ENCODE data around the gene LIPC. TPM values are rescaled to one million over a fixed set of nuclear protein-coding genes. Genes with fewer than 3 reads are reported as not detected.

The LIPC gene
- total RNA-seq, 1 donor from 2014 or later = 0.65 TPM

DNA sequence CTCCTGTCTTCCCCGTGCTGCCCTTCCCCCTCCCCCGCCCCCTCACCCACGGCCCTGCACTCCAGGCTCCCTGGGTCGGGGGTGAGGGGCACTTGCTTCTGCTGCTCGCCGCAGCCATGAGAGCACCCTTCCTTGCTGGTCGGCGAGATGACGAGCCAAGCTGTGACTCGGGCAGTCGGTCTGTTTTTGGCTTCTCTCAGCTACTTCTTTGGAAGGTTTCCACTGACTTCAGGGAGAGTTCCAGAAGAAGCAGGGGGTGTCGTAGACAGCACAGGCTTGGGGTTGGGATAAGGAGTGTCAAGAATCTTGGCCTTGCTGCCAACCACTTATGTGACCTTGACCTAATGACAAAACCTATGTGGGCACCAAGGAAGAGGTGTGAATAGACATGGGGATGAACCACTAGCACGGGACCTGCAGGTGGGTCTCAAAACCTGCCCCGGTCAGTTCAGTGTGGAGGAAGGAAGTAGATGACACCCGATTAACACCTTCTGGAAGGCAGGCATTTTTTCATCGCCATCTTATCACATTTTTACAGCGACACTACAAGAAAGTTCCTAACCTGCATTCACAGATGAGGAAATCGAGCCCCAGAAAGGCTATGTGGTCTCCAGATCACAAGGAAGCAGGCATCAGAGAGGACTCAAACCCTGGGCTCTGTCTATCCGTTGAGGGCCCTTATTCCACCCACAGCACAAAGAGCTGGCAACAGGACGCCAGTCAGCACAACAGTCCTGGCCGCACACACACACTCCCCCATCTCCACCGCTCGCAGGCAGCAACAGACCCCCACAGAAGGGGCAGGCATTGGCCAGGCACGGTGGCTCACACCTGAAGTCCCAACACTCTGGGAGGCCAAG, 120.9 kb downstream of the LIPC start:
- ATAC-seq (ENCODE audit: poor library complexity) (peak; percentile 7), DNase-seq (no peak)
- intact Hi-C loops (cut with DNase I) = no loop called here

GRCh38 chr15:58553365-58553918, 121.7 kb downstream of the LIPC start:
- intact Hi-C loops (cut with DNase I) = no loop called here
- no peak for ATAC-seq (ENCODE audit: poor library complexity)
- DNase-seq = no peak

- DNase-seq = no peak
- ATAC-seq (ENCODE audit: poor library complexity) = no peak
- intact Hi-C loops (cut with DNase I) = no loop called here
Observed at GRCh38 chr15:58554758-58555157, 123.0 kb downstream of the LIPC start.

- ATAC-seq (ENCODE audit: poor library complexity) = no peak
- intact Hi-C loops (cut with DNase I) = no loop called here
- DNase-seq = no peak
Observed at GRCh38 chr15:58555162-58556027, 123.6 kb downstream of the LIPC start.

DNA sequence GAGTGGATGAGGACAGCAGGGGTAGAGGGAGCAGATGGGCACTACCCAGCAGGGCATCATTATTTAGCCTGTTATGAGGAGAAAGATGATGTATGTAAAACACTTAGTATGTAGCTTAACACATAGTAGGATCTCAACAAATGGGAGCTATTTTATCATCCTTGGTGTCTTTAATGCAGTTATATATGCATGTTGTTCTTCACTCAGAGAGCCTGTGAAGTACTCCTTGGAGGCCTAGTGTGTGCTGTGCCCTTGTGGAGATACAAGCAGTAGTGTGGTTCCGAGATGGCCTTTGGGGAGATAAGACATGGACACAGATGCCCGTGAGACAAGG, 124.2 kb downstream of the LIPC start:
- DNase-seq (no peak), ATAC-seq (ENCODE audit: poor library complexity) (no peak)
- intact Hi-C loops (cut with DNase I) = no loop called here

DNA sequence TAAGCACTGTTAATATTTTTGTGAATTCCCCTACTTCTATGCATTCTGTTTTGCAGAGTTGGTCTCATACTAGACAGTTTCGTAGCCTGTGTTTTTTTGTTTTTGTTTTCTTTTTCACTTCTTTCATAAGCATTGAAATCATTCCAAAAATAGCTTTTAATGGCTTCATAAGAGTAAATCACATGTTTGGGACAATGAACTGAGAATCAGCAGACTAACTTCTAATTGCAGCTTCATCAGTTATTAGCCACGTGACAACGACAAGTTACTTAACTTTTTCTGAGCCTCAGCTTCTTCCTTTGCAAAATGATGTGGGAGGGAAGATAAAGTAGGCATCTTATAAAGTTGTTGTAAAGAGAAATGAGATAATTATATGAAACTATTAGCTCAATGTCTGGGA, 124.8 kb downstream of the LIPC start:
- DNase-seq = no peak
- no peak for ATAC-seq (ENCODE audit: poor library complexity)

DNA sequence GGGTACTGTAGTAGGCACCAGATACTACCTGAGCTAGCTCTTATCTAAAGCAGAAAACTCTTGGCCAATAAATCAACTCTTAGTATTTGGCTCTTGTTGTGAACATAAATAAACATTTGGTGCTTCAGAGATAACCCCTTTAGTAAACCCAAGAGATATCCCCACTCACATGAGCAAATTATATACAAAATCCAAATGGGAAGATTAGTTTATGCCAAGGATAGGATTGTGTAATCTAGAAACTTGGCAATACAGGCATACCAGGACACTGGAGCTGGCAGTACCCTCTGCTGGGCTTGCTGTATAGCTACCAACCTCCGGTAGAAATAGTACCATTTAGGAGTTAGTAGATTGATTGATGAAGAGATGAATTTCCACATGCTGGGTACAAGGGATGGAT, 127.0 kb downstream of the LIPC start:
- DNase-seq (no peak), ATAC-seq (ENCODE audit: poor library complexity) (no peak)
- intact Hi-C loops (cut with DNase I) = no loop called here

More for the DNA sequence above, 124.8 kb downstream of the LIPC start:
- intact Hi-C loops (cut with DNase I) = no loop called here

GRCh38 chr15:58559904-58560588, 128.3 kb downstream of the LIPC start:
- intact Hi-C loops (cut with DNase I) = no loop called here
- ATAC-seq (ENCODE audit: poor library complexity) = no peak
- DNase-seq = no peak

DNA sequence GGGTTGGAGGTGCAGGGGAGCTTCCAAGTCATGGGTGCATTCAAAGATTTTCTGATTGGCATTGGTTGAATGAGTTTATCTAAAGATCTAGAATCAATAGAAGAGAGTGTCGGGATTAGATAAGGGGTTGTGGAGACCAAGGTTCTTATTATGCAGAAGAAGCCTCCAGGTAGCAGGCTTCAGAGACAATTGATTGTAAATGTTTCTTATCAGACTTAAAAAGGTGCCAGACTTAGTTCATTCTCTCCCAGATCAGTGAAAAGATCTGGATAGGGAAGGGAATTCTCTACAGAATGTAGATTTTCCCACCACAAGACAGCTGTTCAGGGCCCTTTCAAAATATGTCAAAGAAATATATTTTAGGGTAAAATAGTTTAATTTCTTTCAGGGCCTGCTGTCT, 129.5 kb downstream of the LIPC start:
- intact Hi-C loops (cut with DNase I) = no loop called here
- DNase-seq = no peak

GRCh38 chr15:58562135-58562534, 130.3 kb downstream of the LIPC start:
- DNase-seq (no peak), ATAC-seq (ENCODE audit: poor library complexity) (no peak)
- intact Hi-C loops (cut with DNase I) = no loop called here

More for the DNA sequence above, 129.5 kb downstream of the LIPC start:
- no peak for ATAC-seq (ENCODE audit: poor library complexity)

- no peak for ATAC-seq (ENCODE audit: poor library complexity)
- no peak for DNase-seq
- intact Hi-C loops (cut with DNase I) = no loop called here
Observed at GRCh38 chr15:58564981-58565380, 133.2 kb downstream of the LIPC start.

DNA sequence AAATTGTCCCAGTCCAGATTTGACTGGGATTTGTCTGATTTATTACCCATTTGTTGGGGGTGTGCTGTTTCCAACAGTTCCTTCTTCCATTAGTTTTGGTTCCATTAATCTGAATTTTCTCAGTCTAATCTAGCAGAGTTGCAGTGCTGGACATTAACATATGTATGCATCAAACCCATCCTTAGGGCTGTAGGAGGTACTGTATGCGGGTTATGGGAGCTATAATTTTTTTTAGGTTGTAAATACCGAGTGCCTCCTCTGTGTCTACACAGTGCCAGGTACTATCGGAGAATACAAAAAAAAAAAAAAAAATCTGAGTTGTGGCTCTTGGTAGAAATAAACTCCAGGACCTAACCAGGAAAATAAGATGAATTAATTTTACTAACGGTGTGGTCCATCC, 133.8 kb downstream of the LIPC start:
- DNase-seq (no peak), ATAC-seq (ENCODE audit: poor library complexity) (no peak)
- intact Hi-C loops (cut with DNase I) = no loop called here

- no peak for DNase-seq
- ATAC-seq (ENCODE audit: poor library complexity) = no peak
- intact Hi-C loops (cut with DNase I) = no loop called here
Observed at GRCh38 chr15:58566029-58566428, 134.2 kb downstream of the LIPC start.

- no peak for DNase-seq
- intact Hi-C loops (cut with DNase I) = no loop called here
- ATAC-seq (ENCODE audit: poor library complexity) = peak; percentile 57
Observed at GRCh38 chr15:58568157-58568571, 136.4 kb downstream of the LIPC start.

- intact Hi-C loops (cut with DNase I) = no loop called here
- no peak for ATAC-seq (ENCODE audit: poor library complexity)
- DNase-seq = no peak
Observed at GRCh38 chr15:58569455-58569854, 137.7 kb downstream of the LIPC start.

GRCh38 chr15:58571491-58571890, 139.7 kb downstream of the LIPC start:
- intact Hi-C loops (cut with DNase I) = no loop called here
- ATAC-seq (ENCODE audit: poor library complexity) = no peak
- DNase-seq = no peak

DNA sequence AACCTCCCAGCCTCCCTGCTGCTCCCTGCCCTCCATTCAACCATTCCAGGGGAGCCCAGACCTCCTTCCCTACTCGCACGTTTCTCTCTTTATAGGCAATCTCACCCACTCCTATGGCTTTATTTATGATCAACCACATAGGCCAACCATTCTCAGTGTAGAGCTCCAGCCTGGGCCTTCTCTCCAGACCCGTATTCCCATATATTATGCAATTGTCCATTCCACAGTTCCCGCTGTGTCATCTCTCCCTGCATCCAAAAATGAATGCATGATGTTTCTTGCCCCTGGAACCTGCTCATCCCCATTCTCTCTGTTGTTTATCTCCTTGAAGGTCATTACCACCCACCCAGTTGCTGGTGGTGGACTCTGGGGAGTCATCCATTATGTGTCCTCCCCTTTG, 140.7 kb downstream of the LIPC start:
- DNase-seq (no peak), ATAC-seq (ENCODE audit: poor library complexity) (no peak)
- intact Hi-C loops (cut with DNase I) = no loop called here

- ATAC-seq (ENCODE audit: poor library complexity) = no peak
- intact Hi-C loops (cut with DNase I) = no loop called here
- no peak for DNase-seq
Observed at GRCh38 chr15:58573270-58573669, 141.5 kb downstream of the LIPC start.

GRCh38 chr15:58574631-58575030, 142.8 kb downstream of the LIPC start:
- intact Hi-C loops (cut with DNase I) = no loop called here
- no peak for DNase-seq
- no peak for ATAC-seq (ENCODE audit: poor library complexity)
